T-helper 2 cell treated with Interferon-gamma antibody and Interleukin-4, amounts not matched to agents 5 μg/mL and 100 μg/mL, for 36 hours (primary cell): ENCODE data around the gene SEMA3F.
A peak's percentile ranks its signal among the peaks of the same experiment; 100 is the strongest.

ENCODE experiments used
- DNase-seq: peaks from one replicate; pipeline ENCODE4 v3.0.0; 2021; ENCODE audit warnings: low spot score
- H3K27ac Mint-ChIP-seq: one replicate; pipeline ENCODE4 v1.8.0; 2021; ENCODE audit warnings: mild to moderate bottlenecking, mixed read lengths
- H3K27me3 Mint-ChIP-seq: one replicate; pipeline ENCODE4 v1.8.0; 2021; ENCODE audit warnings: low read depth, mixed read lengths
- H3K36me3 Mint-ChIP-seq: one replicate; pipeline ENCODE4 v1.8.0; 2021; ENCODE audit warnings: low read depth, mixed read lengths
- H3K4me1 Mint-ChIP-seq: one replicate; pipeline ENCODE4 v1.8.0; 2021; ENCODE audit warnings: low read depth, mixed read lengths
- H3K4me3 Mint-ChIP-seq: one replicate; pipeline ENCODE4 v1.8.0; 2022; ENCODE audit warnings: mild to moderate bottlenecking, moderate library complexity, mixed read lengths
- H3K9me3 Mint-ChIP-seq: one replicate; pipeline ENCODE4 v1.8.0; 2021; ENCODE audit warnings: mixed read lengths

SEMA3F gene

DNA sequence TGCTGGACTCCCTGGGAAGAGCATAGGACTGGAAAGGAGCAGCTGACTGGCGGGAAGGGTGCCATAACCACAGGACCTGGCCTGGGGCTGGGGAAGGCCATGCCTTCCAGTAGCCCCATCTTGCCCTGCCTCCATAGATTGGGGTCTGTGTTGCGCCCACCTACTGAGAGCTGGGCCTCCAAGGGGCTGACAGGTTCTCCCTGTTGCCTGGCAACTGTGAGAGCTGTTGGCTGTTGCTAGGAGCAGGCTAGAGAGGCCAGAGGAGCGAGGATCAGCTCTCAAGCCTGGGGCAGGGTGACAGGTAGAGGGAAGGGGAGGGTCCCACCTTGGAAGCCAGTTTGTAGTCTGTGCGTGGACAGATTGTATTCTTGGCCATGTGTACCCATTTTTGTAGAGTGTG lies 78.1 kb downstream of the SEMA3F start:
- Mint-ChIP-seq H3K4me1 (peaks cover 19% of the 10 kb centered on the region), H3K27ac (no peak overlapping the region), H3K4me3 (no peak overlapping the region), H3K36me3 (peaks cover 15% of the 10 kb centered on the region), H3K9me3 (no peaks in the 10 kb centered on the region), H3K27me3 (no peaks in the 10 kb centered on the region)
- DNase-seq, result no peak

DNA sequence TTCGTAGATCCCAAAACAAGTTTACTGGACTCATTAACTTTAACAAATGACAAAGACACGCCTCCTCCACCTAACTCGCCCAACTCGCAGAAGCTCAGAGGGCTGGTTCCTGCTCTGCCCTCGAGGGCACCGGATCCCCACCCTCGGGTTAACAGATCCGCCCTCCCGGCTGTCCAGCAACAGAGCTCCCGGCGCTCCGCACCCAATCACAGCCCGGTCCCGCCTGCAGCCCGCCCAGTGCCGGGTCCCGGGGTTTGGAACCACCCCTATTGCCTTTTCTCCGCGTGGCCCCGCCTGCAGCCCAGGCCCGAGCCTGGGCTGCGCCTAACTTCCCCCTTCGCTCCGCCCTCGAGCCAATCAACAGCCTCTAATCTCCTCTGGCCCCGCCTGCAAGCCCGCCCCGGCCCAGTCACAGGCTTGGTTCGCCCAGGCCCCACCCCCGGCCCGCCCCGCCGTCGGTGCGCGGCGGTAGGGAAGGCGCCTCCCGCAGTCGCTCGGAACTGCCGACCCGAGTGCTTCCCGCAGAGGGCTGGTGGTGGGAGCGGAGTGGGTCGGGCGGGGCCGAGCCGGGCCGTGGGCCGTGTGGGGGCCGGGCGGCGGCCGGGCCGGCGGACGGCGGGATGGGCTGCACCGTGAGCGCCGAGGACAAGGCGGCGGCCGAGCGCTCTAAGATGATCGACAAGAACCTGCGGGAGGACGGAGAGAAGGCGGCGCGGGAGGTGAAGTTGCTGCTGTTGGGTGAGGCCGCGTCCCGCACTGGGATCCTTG lies 80.8 kb downstream of the SEMA3F start, which contains the start of gene GNAI2:
Gene GNAI2 (plus strand): TSS at position 489 of the 768 bp plus-strand sequence. CDS start 132 bp downstream, at position 621.
- Mint-ChIP-seq H3K4me3 (peak within 1 kb of the TSS; percentile 99), H3K4me1 (peaks cover 26% of the 10 kb centered on the region), H3K36me3 (peaks cover 35% of the 10 kb centered on the region), H3K9me3 (no peaks in the 10 kb centered on the region), H3K27me3 (no peaks in the 10 kb centered on the region), H3K27ac (peak within 1 kb of the TSS; percentile 94)
- peak; percentile 99 for DNase-seq

DNA sequence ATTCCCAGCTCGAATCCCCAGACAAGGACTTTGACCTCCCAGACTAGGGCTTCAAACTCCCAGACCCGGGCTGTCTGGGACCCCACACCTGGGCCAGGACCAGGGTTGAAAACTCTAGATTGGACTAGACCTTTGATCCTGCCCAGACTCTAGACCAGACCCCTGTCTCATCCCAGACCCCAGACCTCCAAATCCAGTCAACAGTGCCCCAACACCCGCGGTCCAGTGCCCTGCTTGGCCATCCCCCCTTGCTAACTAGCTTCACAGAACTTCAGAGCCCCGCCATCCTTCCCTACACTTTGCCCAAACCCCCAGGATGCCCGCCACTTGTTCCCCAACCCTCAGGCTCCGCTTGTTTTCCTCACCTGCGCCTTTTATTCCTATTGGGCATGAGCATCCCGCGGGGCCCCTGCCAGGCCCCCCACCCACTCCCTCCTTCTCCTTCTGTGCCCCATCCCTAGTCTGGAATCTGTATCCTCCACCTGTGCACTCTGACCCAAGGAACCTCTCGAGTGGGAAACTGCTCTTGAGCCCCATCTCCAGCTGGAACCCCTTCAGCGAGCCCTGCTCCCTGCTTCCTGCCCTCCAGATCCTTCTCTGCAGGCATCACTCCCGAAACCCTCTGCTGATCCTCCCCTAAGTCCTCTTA lies 81.5 kb downstream of the SEMA3F start:
- Mint-ChIP-seq H3K27ac (peak overlapping the region; percentile 94), H3K4me1 (peaks cover 31% of the 10 kb centered on the region), H3K36me3 (peaks cover 38% of the 10 kb centered on the region)

DNA sequence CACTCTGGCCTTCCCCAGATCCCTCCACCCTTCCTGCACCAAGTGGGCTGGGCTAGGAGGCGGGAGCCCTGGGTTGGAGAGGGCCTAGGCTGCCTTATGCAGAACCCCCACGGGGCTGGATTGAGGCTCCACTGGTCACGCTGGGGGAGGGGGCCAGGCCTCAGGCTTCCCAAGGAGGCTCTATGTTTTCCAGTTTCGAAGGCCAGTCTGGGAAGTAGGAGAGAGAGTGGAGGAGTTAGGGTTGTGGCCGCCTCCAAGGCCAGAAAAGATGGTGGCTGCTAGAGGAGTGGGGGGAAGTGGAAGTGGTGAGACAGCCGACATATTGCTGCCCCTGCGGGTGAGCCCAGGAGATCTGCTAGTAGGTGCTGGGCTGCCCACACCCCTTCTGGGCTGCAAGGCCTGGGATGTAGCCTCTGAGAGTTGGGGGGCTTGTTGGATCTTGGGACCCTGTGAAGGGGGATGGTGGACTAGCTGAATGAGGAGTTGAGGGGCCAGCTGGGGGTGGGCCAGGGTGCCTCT lies 82.1 kb downstream of the SEMA3F start:
- Mint-ChIP-seq H3K4me3 (peak overlapping the region; percentile 99), H3K4me1 (peaks cover 37% of the 10 kb centered on the region)

More for the DNA sequence above, 81.5 kb downstream of the SEMA3F start:
- no peak for DNase-seq
- Mint-ChIP-seq H3K9me3 (no peaks in the 10 kb centered on the region), H3K27me3 (no peaks in the 10 kb centered on the region), H3K4me3 (peak overlapping the region; percentile 99)

DNA sequence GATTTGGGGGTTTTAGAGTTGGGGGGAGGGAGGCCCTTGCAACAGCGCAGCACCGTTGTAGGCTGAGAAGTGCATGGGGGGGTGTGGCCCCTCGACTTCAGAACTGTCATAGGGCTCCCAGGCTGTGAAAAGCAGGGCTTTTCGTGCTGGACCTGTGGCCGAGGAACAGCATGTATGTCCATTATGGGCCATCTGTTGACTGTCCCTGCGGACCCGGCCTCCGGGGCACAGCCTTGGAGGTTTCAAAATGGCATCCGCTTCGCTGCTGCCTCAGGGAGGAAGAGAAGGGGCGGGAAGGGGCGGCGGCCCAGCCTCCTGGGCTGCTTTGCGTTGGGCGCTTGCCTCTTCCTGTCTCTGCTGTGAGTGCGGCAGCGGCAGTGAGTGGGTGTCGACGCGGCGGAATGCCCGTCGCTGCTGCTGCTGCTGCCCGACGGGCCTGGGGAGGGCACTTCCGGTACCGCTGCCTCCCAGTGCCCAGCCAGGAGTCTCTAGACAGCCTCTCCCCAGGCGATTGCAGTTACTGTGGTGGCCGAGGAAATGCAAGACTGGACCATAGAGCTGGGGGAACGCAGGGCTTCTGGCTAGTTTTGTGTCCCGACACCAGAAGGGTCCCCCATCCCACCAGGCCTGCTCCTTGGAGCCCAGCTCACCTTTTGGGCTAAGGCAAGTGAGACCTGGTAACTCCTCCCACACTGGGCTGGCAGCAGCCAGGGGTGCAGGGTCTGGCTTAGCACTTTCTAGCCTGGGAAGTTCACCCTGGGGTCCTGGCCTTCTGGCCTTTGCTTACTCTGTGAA lies 82.8 kb downstream of the SEMA3F start:
- peaks cover 44% of the 10 kb centered on the region for H3K4me1 Mint-ChIP-seq
- H3K4me3 Mint-ChIP-seq, result peak overlapping the region; percentile 99
- H3K27ac Mint-ChIP-seq, result peak overlapping the region; percentile 94
- no peaks in the 10 kb centered on the region for H3K27me3 Mint-ChIP-seq
- H3K36me3 Mint-ChIP-seq, result peaks cover 44% of the 10 kb centered on the region
- peak; percentile 91 for DNase-seq
- H3K9me3 Mint-ChIP-seq, result no peaks in the 10 kb centered on the region

More for the DNA sequence above, 82.1 kb downstream of the SEMA3F start:
- DNase-seq, result peak; percentile 30
- Mint-ChIP-seq H3K27ac (peak overlapping the region; percentile 94), H3K27me3 (no peaks in the 10 kb centered on the region), H3K9me3 (no peaks in the 10 kb centered on the region), H3K36me3 (peaks cover 40% of the 10 kb centered on the region)

DNA sequence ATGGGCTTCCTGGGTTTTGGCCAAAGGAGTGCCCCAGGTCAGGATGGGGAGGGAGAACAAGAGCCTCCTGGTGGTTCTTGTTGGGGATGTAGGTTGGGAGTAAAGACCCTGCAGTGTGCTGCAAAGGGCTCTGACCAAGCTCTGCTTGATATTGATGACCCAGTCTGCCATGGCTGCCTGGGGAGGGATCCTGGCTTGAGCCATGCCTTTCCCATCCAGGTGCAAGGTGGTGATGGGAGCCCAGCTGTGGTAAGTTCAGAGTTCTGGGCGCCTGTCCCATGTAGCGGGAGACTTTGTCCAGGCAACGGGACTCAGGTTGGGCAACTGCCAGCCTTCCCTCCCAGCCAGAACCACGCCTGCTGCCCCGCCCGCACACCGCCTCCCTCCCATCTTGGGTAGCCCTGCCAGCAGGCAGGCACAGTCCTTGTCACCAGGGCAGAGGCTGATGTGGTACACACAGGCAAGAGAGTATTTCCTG lies 83.5 kb downstream of the SEMA3F start:
- H3K27ac Mint-ChIP-seq, result peak overlapping the region; percentile 94
- peaks cover 44% of the 10 kb centered on the region for H3K4me1 Mint-ChIP-seq

More for the DNA sequence above, 83.5 kb downstream of the SEMA3F start:
- Mint-ChIP-seq H3K9me3 (no peaks in the 10 kb centered on the region), H3K27me3 (no peaks in the 10 kb centered on the region), H3K36me3 (peaks cover 42% of the 10 kb centered on the region), H3K4me3 (peak overlapping the region; percentile 99)
- no peak for DNase-seq
